WTC11 (cell line): ENCODE measurements around the gene SDR9C7. TPM values are rescaled to one million over a fixed set of nuclear protein-coding genes. Genes with fewer than 3 reads are reported as not detected.

Experiments used
- ATAC-seq: fragments of 200-7000 bp; cut with Tn5 transposase; 2 replicates; pipeline ENCODE4 v1.10.0; 2021; ENCODE audit warnings: mild to moderate bottlenecking, moderate library complexity
- CTCF ChIA-PET: fragments of 300-600 bp; sonication (Branson Sonifier 250); formaldehyde crosslinking; loops from one replicate; lab custom pipeline; 2021; ENCODE audit warnings: antibody characterized with exemption; lab: Charles Lee
- POLR2A ChIA-PET: fragments of 350-600 bp; sonication (Branson Sonifier 250); formaldehyde crosslinking; loops from one replicate; lab custom pipeline; 2021; ENCODE audit warnings: antibody characterized with exemption; lab: Charles Lee
- DNase-seq: peaks from one replicate; pipeline ENCODE4 v3.0.0; 2021; ENCODE audit warnings: low spot score
- H3K27ac Mint-ChIP-seq: 2 replicates; pipeline ENCODE4 v1.8.0; 2021; ENCODE audit warnings: mixed read lengths
- H3K27me3 Mint-ChIP-seq: 2 replicates; pipeline ENCODE4 v1.8.0; 2021; ENCODE audit warnings: low read depth, mild to moderate bottlenecking, moderate library complexity, mixed read lengths
- H3K36me3 Mint-ChIP-seq: 2 replicates; pipeline ENCODE4 v1.8.0; 2021; ENCODE audit warnings: mixed read lengths
- H3K4me1 Mint-ChIP-seq: 2 replicates; pipeline ENCODE4 v1.8.0; 2022; ENCODE audit warnings: mixed read lengths
- H3K4me3 Mint-ChIP-seq: 2 replicates; pipeline ENCODE4 v1.8.0; 2021; ENCODE audit warnings: mild to moderate bottlenecking, moderate library complexity, mixed read lengths
- H3K9me3 Mint-ChIP-seq: 2 replicates; pipeline ENCODE4 v1.8.0; 2021; ENCODE audit warnings: mixed read lengths
- AR ChIP-seq: fragments of 250-450 bp; sonication (Bioruptor Pico); IDR thresholded peaks from 2 replicates; pipeline ENCODE4 v1.9.0; 2021; ENCODE audit warnings: mild to moderate bottlenecking
- CREM ChIP-seq: sonication (generic); formaldehyde crosslinking; IDR thresholded peaks from 2 replicates; pipeline ENCODE4 v1.8.1; 2022; ENCODE audit warnings: mild to moderate bottlenecking, missing genetic modification reagents, moderate library complexity
- EMX1 ChIP-seq: fragments of 250-450 bp; sonication (Bioruptor Pico); IDR thresholded peaks from 2 replicates; pipeline ENCODE4 v1.8.0; 2021; ENCODE audit warnings: mild to moderate bottlenecking
- ERG ChIP-seq: fragments of 250-450 bp; sonication (Bioruptor Pico); IDR thresholded peaks from 2 replicates; pipeline ENCODE4 v1.8.0; 2021; ENCODE audit warnings: mild to moderate bottlenecking
- ETV6 ChIP-seq: sonication (generic); formaldehyde crosslinking; IDR thresholded peaks from 2 replicates; pipeline ENCODE4 v1.8.1; 2022; ENCODE audit warnings: mild to moderate bottlenecking, missing genetic modification reagents
- FOXJ3 ChIP-seq: sonication (generic); formaldehyde crosslinking; IDR thresholded peaks from 2 replicates; pipeline ENCODE4 v1.9.0; 2021; ENCODE audit warnings: missing genetic modification reagents, mild to moderate bottlenecking, borderline replicate concordance
- GTF2I ChIP-seq: fragments of 250-450 bp; sonication (Bioruptor Pico); conservative IDR thresholded peaks from 2 replicates; pipeline ENCODE4 v1.4.0; 2021; ENCODE audit warnings: mild to moderate bottlenecking
- IRF1 ChIP-seq: sonication (generic); formaldehyde crosslinking; IDR thresholded peaks from 2 replicates; pipeline ENCODE4 v1.8.0; 2023; ENCODE audit warnings: missing genetic modification reagents
- IRF2 ChIP-seq: sonication (generic); formaldehyde crosslinking; IDR thresholded peaks from 2 replicates; pipeline ENCODE4 v1.8.0; 2022; ENCODE audit warnings: low read depth, missing genetic modification reagents, borderline replicate concordance
- KAT7 ChIP-seq: sonication (generic); formaldehyde crosslinking; IDR thresholded peaks from 2 replicates; pipeline ENCODE4 v1.8.1; 2023; ENCODE audit warnings: missing genetic modification reagents, mild to moderate bottlenecking, borderline replicate concordance
- PREB ChIP-seq: sonication (generic); formaldehyde crosslinking; IDR thresholded peaks from 2 replicates; pipeline ENCODE4 v1.8.1; 2022; ENCODE audit warnings: mild to moderate bottlenecking, missing genetic modification reagents, moderate library complexity, borderline replicate concordance
- TEAD4 ChIP-seq: sonication (generic); formaldehyde crosslinking; IDR thresholded peaks from 2 replicates; pipeline ENCODE4 v1.8.0; 2022; ENCODE audit warnings: mild to moderate bottlenecking, missing genetic modification reagents
- ZBTB43 ChIP-seq: sonication (generic); formaldehyde crosslinking; IDR thresholded peaks from 2 replicates; pipeline ENCODE4 v1.8.1; 2023; ENCODE audit warnings: mild to moderate bottlenecking, missing genetic modification reagents
- ZNF281 ChIP-seq: sonication (generic); formaldehyde crosslinking; IDR thresholded peaks from 2 replicates; pipeline ENCODE4 v1.8.0; 2023; ENCODE audit warnings: mild to moderate bottlenecking, missing genetic modification reagents
- ZNF425 ChIP-seq: fragments of 250-450 bp; sonication (Bioruptor Pico); conservative IDR thresholded peaks from 2 replicates; pipeline ENCODE4 v1.9.0; 2021; ENCODE audit warnings: mild to moderate bottlenecking
- ZSCAN18 ChIP-seq: fragments of 250-450 bp; sonication (Bioruptor Pico); IDR thresholded peaks from 2 replicates; pipeline ENCODE4 v2.1.2; 2022; ENCODE audit warnings: mild to moderate bottlenecking, moderate library complexity
- total RNA-seq: library from RNA; stranded (reverse); gene quantifications from 3 replicates; pipeline ENCODE4 v1.2.3, GENCODE V29; 2021

SDR9C7 gene
- total RNA-seq, 1 experiment from 2014 or later: not detected

- no peak for TF ChIP-seq ERG (CRISPR knock-in tag)
- TF ChIP-seq ZSCAN18: no peak
- TF ChIP-seq TEAD4: no peak
- TF ChIP-seq IRF1: no peak
- no peak for TF ChIP-seq ZBTB43 (CRISPR knock-in tag)
- no peak for TF ChIP-seq GTF2I
- no peak for TF ChIP-seq PREB (CRISPR knock-in tag)
- TF ChIP-seq FOXJ3 (CRISPR knock-in tag): no peak
These were observed 19.1 kb upstream of the SDR9C7 start (continued) for GRCh38 chr12:56953314-56953713.

GRCh38 chr12:56951582-56952339 is 17.6 kb upstream of the SDR9C7 start:
- ATAC-seq: no peak
- Mint-ChIP-seq H3K27ac (no peak overlapping the region), H3K36me3 (no peaks in the 10 kb centered on the region), H3K4me3 (no peak overlapping the region), H3K27me3 (peaks cover 8% of the 10 kb centered on the region), H3K9me3 (peaks cover 19% of the 10 kb centered on the region), H3K4me1 (no peaks in the 10 kb centered on the region)
- ChIA-PET CTCF (no interaction called here), POLR2A (no interaction called here)
- DNase-seq: no peak
- TF ChIP-seq EMX1 (CRISPR knock-in tag) (no peak), CREM (CRISPR knock-in tag) (no peak), ZNF425 (CRISPR knock-in tag) (no peak), ETV6 (CRISPR knock-in tag) (no peak), AR (no peak), IRF2 (CRISPR knock-in tag) (no peak), KAT7 (no peak), ZNF281 (CRISPR knock-in tag) (no peak), GTF2I (no peak)
